ENCODE data around the gene ADH7. TPM values are rescaled to one million over a fixed set of nuclear protein-coding genes. Genes with fewer than 3 reads are reported as not detected.

Gene ADH7
- total RNA-seq, 1 experiment from 2014 or later: not detected

DNA sequence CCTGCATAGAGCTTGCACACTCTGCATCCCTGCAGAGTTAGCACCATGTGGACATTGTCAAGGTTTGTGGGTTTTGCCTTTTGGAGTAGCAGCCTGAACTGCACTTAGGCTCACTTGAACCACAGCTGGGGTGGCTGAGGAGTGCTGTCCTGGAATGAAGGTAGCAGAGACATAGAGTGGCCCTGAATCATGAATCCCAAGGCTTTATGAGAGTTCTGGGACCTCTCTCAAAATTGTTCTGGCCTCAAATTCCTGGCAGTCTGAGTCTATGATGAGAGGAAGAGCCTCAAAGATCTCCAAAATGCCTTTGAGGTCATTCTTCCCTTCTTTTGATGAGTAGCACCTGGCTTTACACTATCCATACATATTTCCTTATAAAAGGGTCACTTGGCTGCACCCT is 45.5 kb downstream of the ADH7 start:
- ATAC-seq (no peak), DNase-seq (ENCODE audit: low read depth, low spot score) (no peak)
- Histone ChIP-seq H3K4me1 (ENCODE audit: control insufficient read depth in 1 of 2, insufficient read depth in 2 of 2, low read length in 2 of 2) (no peaks in the 10 kb centered on the region), H3K9ac (ENCODE audit: low read length) (no peak overlapping the region), H3K9me2 (ENCODE audit: insufficient read depth) (no peaks in the 10 kb centered on the region), H3K27me3 (ENCODE audit: insufficient read depth, low read length) (no peaks in the 10 kb centered on the region), H4K20me1 (ENCODE audit: insufficient read depth) (no peaks in the 10 kb centered on the region), H3K36me3 (ENCODE audit: control insufficient read depth in 1 of 2, insufficient read depth in 2 of 2, low read length in 2 of 2) (no peaks in the 10 kb centered on the region), H3K79me2 (ENCODE audit: insufficient read depth, low read length) (no peaks in the 10 kb centered on the region), H3K9me3 (ENCODE audit: control insufficient read depth in 1 of 2, insufficient read depth in 1 of 2, low read depth in 1 of 2, low read length in 2 of 2) (peaks cover 3 to 4% of the 10 kb centered on the region in 2 experiments; a peak in 1 of 4 replicates), H2AFZ (ENCODE audit: low read depth, low read length, poor library complexity, severe bottlenecking) (no peak overlapping the region), H3K4me2 (ENCODE audit: low read length) (no peak overlapping the region), H3K27ac (ENCODE audit: low read depth, low read length) (no peak overlapping the region), H3K4me3 (replicated peaks in 1 of 2; ENCODE audit: low read depth in 1 of 2, low read length in 2 of 2) (no peak overlapping the region)
- POLR2A ChIA-PET: no interaction called here
- CTCF ChIA-PET: no interaction called here
- RAD21 ChIA-PET (ENCODE audit: low non-redundant PET in 1 of 2, low total read pairs in 2 of 2, uncharacterized antibody in 2 of 2, unreplicated experiment in 2 of 2): no interaction called here
- intact Hi-C loops (cut with micrococcal nuclease): no loop called here
- TF ChIP-seq, protein P1, sequence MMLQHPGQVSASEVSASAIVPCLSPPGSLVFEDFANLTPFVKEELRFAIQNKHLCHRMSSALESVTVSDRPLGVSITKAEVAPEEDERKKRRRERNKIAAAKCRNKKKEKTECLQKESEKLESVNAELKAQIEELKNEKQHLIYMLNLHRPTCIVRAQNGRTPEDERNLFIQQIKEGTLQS (IDR thresholded peaks at IDR 0.05): no peak
- TF ChIP-seq POLR2AphosphoS5 (IDR thresholded peaks at IDR 0.05; ENCODE audit: low read depth, low read length): no peak
- no peak for TF ChIP-seq SP1 (IDR thresholded peaks at IDR 0.05; ENCODE audit: low read depth)
- no peak for TF ChIP-seq CEBPB (IDR thresholded peaks at IDR 0.05; ENCODE audit: low read depth)
- TF ChIP-seq, protein P2, sequence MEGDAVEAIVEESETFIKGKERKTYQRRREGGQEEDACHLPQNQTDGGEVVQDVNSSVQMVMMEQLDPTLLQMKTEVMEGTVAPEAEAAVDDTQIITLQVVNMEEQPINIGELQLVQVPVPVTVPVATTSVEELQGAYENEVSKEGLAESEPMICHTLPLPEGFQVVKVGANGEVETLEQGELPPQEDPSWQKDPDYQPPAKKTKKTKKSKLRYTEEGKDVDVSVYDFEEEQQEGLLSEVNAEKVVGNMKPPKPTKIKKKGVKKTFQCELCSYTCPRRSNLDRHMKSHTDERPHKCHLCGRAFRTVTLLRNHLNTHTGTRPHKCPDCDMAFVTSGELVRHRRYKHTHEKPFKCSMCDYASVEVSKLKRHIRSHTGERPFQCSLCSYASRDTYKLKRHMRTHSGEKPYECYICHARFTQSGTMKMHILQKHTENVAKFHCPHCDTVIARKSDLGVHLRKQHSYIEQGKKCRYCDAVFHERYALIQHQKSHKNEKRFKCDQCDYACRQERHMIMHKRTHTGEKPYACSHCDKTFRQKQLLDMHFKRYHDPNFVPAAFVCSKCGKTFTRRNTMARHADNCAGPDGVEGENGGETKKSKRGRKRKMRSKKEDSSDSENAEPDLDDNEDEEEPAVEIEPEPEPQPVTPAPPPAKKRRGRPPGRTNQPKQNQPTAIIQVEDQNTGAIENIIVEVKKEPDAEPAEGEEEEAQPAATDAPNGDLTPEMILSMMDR (IDR thresholded peaks at IDR 0.05 in 2 of 3, conservative IDR thresholded peaks at IDR 0.05 in 1 of 3; ENCODE audit: borderline replicate concordance in 1 of 3, insufficient read depth in 1 of 3, low read depth in 2 of 3, low read length in 2 of 3): no peak
- TF ChIP-seq, protein P3, sequence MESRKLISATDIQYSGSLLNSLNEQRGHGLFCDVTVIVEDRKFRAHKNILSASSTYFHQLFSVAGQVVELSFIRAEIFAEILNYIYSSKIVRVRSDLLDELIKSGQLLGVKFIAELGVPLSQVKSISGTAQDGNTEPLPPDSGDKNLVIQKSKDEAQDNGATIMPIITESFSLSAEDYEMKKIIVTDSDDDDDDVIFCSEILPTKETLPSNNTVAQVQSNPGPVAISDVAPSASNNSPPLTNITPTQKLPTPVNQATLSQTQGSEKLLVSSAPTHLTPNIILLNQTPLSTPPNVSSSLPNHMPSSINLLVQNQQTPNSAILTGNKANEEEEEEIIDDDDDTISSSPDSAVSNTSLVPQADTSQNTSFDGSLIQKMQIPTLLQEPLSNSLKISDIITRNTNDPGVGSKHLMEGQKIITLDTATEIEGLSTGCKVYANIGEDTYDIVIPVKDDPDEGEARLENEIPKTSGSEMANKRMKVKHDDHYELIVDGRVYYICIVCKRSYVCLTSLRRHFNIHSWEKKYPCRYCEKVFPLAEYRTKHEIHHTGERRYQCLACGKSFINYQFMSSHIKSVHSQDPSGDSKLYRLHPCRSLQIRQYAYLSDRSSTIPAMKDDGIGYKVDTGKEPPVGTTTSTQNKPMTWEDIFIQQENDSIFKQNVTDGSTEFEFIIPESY (IDR thresholded peaks at IDR 0.05; ENCODE audit: extremely low read depth, insufficient replicate concordance, low read length): no peak
- no peak for TF ChIP-seq ZNF274 (IDR thresholded peaks at IDR 0.05; ENCODE audit: low read depth, low read length)
- no peak for TF ChIP-seq ZFX (IDR thresholded peaks at IDR 0.05)
- TF ChIP-seq YY1 (IDR thresholded peaks at IDR 0.05; ENCODE audit: extremely low read depth, insufficient replicate concordance, low read depth, low read length): no peak
- TF ChIP-seq ELF1 (IDR thresholded peaks at IDR 0.05; ENCODE audit: borderline replicate concordance, low read depth): no peak
- TF ChIP-seq, protein P4, sequence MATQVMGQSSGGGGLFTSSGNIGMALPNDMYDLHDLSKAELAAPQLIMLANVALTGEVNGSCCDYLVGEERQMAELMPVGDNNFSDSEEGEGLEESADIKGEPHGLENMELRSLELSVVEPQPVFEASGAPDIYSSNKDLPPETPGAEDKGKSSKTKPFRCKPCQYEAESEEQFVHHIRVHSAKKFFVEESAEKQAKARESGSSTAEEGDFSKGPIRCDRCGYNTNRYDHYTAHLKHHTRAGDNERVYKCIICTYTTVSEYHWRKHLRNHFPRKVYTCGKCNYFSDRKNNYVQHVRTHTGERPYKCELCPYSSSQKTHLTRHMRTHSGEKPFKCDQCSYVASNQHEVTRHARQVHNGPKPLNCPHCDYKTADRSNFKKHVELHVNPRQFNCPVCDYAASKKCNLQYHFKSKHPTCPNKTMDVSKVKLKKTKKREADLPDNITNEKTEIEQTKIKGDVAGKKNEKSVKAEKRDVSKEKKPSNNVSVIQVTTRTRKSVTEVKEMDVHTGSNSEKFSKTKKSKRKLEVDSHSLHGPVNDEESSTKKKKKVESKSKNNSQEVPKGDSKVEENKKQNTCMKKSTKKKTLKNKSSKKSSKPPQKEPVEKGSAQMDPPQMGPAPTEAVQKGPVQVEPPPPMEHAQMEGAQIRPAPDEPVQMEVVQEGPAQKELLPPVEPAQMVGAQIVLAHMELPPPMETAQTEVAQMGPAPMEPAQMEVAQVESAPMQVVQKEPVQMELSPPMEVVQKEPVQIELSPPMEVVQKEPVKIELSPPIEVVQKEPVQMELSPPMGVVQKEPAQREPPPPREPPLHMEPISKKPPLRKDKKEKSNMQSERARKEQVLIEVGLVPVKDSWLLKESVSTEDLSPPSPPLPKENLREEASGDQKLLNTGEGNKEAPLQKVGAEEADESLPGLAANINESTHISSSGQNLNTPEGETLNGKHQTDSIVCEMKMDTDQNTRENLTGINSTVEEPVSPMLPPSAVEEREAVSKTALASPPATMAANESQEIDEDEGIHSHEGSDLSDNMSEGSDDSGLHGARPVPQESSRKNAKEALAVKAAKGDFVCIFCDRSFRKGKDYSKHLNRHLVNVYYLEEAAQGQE (IDR thresholded peaks at IDR 0.05; ENCODE audit: low read depth): no peak
- TF ChIP-seq FOSL1 (IDR thresholded peaks at IDR 0.05; ENCODE audit: low read depth): no peak
- TF ChIP-seq EZH2phosphoT487 (IDR thresholded peaks at IDR 0.05; ENCODE audit: borderline replicate concordance): no peak
- no peak for TF ChIP-seq EGR1 (IDR thresholded peaks at IDR 0.05; ENCODE audit: low read depth)
- TF ChIP-seq POLR2A (IDR thresholded peaks at IDR 0.05; ENCODE audit: borderline replicate concordance, extremely low read depth, insufficient read depth, insufficient read length): no peak
- no peak for TF ChIP-seq SIN3A (IDR thresholded peaks at IDR 0.05; ENCODE audit: low read depth)
- no peak for TF ChIP-seq JUND (IDR thresholded peaks at IDR 0.05)
- BruUV-seq (replicated peaks): no TSS peak

Data from HCT116 (cell line).